Brain microvascular endothelial cell (primary cell): ENCODE data around the gene MS4A3.
"Not testable (repeated sequence)": the region's sequence is repeated elsewhere in the genome, so short reads cannot be mapped to it uniquely, and the experiment has no call there.

Source experiments
- DNase-seq: peaks from one replicate; pipeline ENCODE4 v3.0.0-alpha.2; 2020
- H3K27ac ChIP-seq: fragments of 250-450 bp; sonication (Bioruptor Pico); 2 replicates; pipeline ENCODE4 v1.5.1; 2020; ENCODE audit warnings: mild to moderate bottlenecking, moderate library complexity
- H3K27me3 ChIP-seq: fragments of 250-450 bp; sonication (Bioruptor Pico); replicated peaks from 2 replicates; pipeline ENCODE4 v1.5.1; 2020; ENCODE audit warnings: mild to moderate bottlenecking
- H3K36me3 ChIP-seq: fragments of 250-450 bp; sonication (Bioruptor Pico); replicated peaks from 2 replicates; pipeline ENCODE4 v1.5.1; 2020; ENCODE audit warnings: mild to moderate bottlenecking
- H3K4me3 ChIP-seq: 2 replicates; pipeline ENCODE4 v1.5.1; 2011; ENCODE audit warnings: low read depth, mild to moderate bottlenecking, control low read depth, low read length, moderate library complexity
- in situ Hi-C: cut with HindIII; loops from 2 replicates; pipeline ENCODE4 v1.10.0; 2017; ENCODE audit warnings: low sequenced_read_pairs, low pct_ligation_motif_present
- TF ChIP-seq, protein P1 (sequence below): IDR thresholded peaks from 2 replicates; pipeline ENCODE4 v1.5.1; 2011; ENCODE audit warnings: low read depth, mild to moderate bottlenecking, moderate library complexity, low read length, control low read depth, inconsistent platforms; ENCODE audit errors: missing control alignments

The MS4A3 gene

DNA sequence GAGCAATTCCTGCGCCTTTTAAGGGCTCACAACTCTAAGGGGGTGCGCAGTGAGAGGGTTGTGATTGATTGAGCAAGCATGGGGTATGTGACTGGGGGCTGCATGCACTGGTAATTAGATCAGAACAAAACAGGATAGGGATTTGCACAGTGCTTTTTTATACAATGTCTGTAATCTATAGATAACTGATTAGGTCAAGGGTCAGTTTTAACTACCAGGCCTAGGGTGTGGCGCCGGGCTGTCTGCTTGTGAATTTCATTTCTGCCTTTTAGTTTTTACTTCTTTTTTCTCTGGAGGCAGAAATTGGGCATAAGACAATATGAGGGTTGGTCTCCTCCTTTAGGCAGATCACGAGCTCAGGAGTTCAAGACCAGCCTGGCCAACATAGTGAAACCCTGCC is 52.2 kb downstream of the MS4A3 start:
- DNase-seq, H3K4me3 ChIP-seq, in situ Hi-C loops, H3K27ac ChIP-seq, H3K27me3 ChIP-seq, H3K36me3 ChIP-seq: not testable (repeated sequence)

DNA sequence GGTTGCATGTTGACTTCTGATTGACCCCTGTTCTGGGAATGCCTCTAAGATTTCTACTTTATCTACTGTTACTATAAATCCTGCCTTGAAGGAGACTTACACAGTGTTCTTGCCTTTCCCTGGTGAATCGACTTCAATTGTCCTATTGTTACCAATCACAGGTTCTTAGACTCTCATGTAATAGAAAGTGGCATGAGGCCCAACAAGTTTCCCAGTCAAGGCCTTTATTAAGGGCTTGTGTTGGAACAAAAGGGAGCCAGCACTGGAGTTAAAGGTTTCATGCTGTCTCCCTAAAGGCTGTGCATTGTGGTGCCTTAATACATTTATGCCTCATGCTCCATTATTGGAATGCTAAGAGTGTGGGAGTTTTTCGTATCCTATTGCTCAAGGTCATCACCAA is 55.3 kb downstream of the MS4A3 start:
- TF ChIP-seq, protein P1, sequence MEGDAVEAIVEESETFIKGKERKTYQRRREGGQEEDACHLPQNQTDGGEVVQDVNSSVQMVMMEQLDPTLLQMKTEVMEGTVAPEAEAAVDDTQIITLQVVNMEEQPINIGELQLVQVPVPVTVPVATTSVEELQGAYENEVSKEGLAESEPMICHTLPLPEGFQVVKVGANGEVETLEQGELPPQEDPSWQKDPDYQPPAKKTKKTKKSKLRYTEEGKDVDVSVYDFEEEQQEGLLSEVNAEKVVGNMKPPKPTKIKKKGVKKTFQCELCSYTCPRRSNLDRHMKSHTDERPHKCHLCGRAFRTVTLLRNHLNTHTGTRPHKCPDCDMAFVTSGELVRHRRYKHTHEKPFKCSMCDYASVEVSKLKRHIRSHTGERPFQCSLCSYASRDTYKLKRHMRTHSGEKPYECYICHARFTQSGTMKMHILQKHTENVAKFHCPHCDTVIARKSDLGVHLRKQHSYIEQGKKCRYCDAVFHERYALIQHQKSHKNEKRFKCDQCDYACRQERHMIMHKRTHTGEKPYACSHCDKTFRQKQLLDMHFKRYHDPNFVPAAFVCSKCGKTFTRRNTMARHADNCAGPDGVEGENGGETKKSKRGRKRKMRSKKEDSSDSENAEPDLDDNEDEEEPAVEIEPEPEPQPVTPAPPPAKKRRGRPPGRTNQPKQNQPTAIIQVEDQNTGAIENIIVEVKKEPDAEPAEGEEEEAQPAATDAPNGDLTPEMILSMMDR = no peak
- Histone ChIP-seq H3K27ac (no peak overlapping the region), H3K4me3 (no peak overlapping the region), H3K36me3 (no peaks in the 10 kb centered on the region), H3K27me3 (no peaks in the 10 kb centered on the region)
- DNase-seq = no peak
- in situ Hi-C loops = no loop called here

DNA sequence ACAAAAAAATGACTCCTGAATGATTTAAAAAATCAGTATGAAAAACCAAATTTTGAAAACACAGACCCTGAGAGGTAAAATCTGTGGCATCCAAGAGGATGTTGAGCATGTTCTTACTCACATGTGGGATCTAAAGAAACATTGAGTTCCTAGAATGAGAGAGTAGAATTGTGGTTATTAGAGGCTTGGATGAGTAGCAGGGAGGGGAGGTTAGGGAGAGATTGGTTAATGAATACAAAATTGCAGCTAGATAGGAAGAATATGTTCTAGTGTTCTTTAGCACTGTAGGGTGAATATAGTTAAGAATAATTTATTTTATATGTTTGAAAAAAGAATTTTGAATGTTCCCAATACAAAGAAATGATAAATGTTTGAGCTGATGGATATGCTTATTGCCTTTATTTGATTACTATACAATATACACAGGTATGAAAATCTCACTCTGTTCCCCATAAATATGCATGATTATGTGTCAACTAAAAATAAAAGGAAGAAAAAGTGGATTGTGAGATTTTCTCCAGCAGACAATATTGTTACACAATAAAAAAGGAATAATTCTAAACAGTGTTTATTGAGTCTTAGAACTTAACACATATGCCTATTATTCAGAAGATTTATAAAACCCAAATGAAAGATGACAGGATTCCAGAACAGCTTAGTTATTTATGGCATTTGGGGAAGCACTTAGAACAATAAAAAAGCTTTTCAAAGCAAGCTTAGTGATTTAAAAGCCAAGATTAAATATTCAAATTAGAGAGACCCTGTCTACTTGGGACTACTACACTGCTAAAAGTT is 60.7 kb downstream of the MS4A3 start:
- in situ Hi-C loops = no loop called here
- no peaks in the 10 kb centered on the region for H3K36me3 ChIP-seq
- H3K4me3 ChIP-seq = no peak overlapping the region
- DNase-seq = no peak
- TF ChIP-seq, protein P1 = no peak
- no peak overlapping the region for H3K27ac ChIP-seq
- H3K27me3 ChIP-seq = no peaks in the 10 kb centered on the region

DNA sequence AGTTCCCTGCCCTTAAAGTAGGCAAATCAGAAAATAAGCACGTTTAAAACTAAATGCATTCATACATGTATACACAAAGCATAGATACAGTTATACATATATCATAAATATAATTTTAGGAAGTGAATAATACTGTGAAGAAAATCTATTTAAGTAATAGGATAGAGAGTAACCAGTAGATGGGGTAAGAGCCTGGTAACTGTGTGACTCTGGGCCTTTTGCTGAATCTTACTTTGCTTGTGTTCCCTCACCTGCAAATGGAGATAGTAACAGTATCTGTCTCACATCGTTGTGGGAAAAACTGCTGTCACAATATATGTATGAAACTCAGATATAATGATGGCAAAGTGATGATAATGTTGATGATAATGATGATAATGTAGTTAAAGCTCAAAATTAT is 61.9 kb downstream of the MS4A3 start:
- in situ Hi-C loops = no loop called here
- Histone ChIP-seq H3K27me3 (no peaks in the 10 kb centered on the region), H3K27ac (no peak overlapping the region), H3K36me3 (no peaks in the 10 kb centered on the region), H3K4me3 (no peak overlapping the region)
- DNase-seq = no peak
- TF ChIP-seq, protein P1 = no peak

DNA sequence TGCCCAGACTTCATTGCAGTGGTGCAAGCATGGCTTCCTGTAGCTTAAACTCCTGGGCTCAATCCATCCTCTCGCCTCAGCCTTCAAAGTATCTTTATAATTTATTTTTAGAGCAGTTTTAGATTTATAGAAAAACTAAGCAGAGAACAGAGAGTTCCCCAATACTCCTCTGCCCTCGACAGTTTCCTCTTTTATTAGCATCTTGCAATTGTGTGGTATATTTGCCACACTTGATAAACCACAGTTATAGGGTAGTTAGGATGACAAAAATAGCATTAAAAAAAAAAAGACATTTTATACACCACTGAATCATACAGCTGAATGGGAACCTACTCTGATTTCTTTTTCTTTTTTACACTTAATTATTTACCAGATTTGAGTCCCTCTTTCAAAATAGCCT is 63.2 kb downstream of the MS4A3 start:
- no peak overlapping the region for H3K4me3 ChIP-seq
- TF ChIP-seq, protein P1 = no peak
- DNase-seq = no peak
- no peak overlapping the region for H3K27ac ChIP-seq
- no peaks in the 10 kb centered on the region for H3K36me3 ChIP-seq
- in situ Hi-C loops = no loop called here
- no peaks in the 10 kb centered on the region for H3K27me3 ChIP-seq
